GM19025 (cell line): Measurements from ENCODE around the gene EXO1.
"Not testable (repeated sequence)": the region's sequence is repeated elsewhere in the genome, so short reads cannot be mapped to it uniquely, and the experiment has no call there.

Experiments used
- ATAC-seq: cut with Tn5 transposase; IDR thresholded peaks from one replicate; pipeline ENCODE4 v1.9.1; 2021; ENCODE audit warnings: mild to moderate bottlenecking, low read depth, moderate library complexity; ENCODE audit not compliant: unreplicated experiment

EXO1 gene

GRCh38 chr1:241847796-241848685 lies at the start of gene EXO1:
Gene EXO1, plus strand, starts transcription at chr1:241848204. Its CDS starts 2,222 bp downstream, at chr1:241850426.
- peak; percentile 96 for ATAC-seq

- no peak for ATAC-seq
These were observed 48.6 kb upstream of the EXO1 start for GRCh38 chr1:241799416-241799815.

- ATAC-seq: no peak
These were observed 47.4 kb upstream of the EXO1 start for GRCh38 chr1:241800640-241801039.

- no peak for ATAC-seq
These were observed 45.1 kb upstream of the EXO1 start for GRCh38 chr1:241802863-241803262.

- not testable (repeated sequence) for ATAC-seq
These were observed 43.3 kb upstream of the EXO1 start for GRCh38 chr1:241804706-241805105.

GRCh38 chr1:241808265-241808664 lies 39.7 kb upstream of the EXO1 start:
- no peak for ATAC-seq

- peak; percentile 55 for ATAC-seq
These were observed 37.1 kb upstream of the EXO1 start for GRCh38 chr1:241810769-241811405.

GRCh38 chr1:241813768-241814320 lies 34.2 kb upstream of the EXO1 start:
- no peak for ATAC-seq

- no peak for ATAC-seq
These were observed 32.0 kb upstream of the EXO1 start for GRCh38 chr1:241816008-241816407.

- ATAC-seq: no peak
These were observed 30.6 kb upstream of the EXO1 start for GRCh38 chr1:241817331-241817792.

- ATAC-seq: no peak
These were observed 29.9 kb upstream of the EXO1 start for GRCh38 chr1:241817956-241818612.

GRCh38 chr1:241819340-241819866 lies 28.6 kb upstream of the EXO1 start:
- no peak for ATAC-seq

- no peak for ATAC-seq
These were observed 26.6 kb upstream of the EXO1 start for GRCh38 chr1:241821363-241821762.

GRCh38 chr1:241822846-241823245 lies 25.2 kb upstream of the EXO1 start:
- ATAC-seq: no peak

GRCh38 chr1:241823925-241824324 lies 24.1 kb upstream of the EXO1 start:
- no peak for ATAC-seq

- no peak for ATAC-seq
These were observed 22.4 kb upstream of the EXO1 start for GRCh38 chr1:241825581-241825980.

- ATAC-seq: not testable (repeated sequence)
These were observed 21.4 kb upstream of the EXO1 start for GRCh38 chr1:241826613-241827012.

GRCh38 chr1:241827264-241827663 lies 20.7 kb upstream of the EXO1 start:
- no peak for ATAC-seq

- ATAC-seq: no peak
These were observed 19.5 kb upstream of the EXO1 start for GRCh38 chr1:241828463-241829021.

GRCh38 chr1:241829468-241829867 lies 18.5 kb upstream of the EXO1 start:
- no peak for ATAC-seq
